HEK293 (cell line): Measurements from ENCODE around the gene TRAPPC10.

ENCODE experiments used
- BCL11B ChIP-seq: fragments of 450-650 bp; formaldehyde crosslinking; IDR thresholded peaks from 2 replicates; pipeline ENCODE4 v1.5.1; 2016; ENCODE audit warnings: low read depth, missing biosample characterization, missing genetic modification characterization
- GLI4 ChIP-seq: fragments of 450-650 bp; formaldehyde crosslinking; IDR thresholded peaks from 2 replicates; pipeline ENCODE4 v1.5.1; 2016; ENCODE audit warnings: missing biosample characterization, missing genetic modification characterization
- HOXA7 ChIP-seq: sonication (generic); formaldehyde crosslinking; IDR thresholded peaks from 2 replicates; pipeline ENCODE4 v1.8.1; 2022; ENCODE audit warnings: missing genetic modification reagents, borderline replicate concordance
- HOXC10 ChIP-seq: sonication (generic); formaldehyde crosslinking; IDR thresholded peaks from 2 replicates; pipeline ENCODE4 v1.8.1; 2023; ENCODE audit warnings: mild to moderate bottlenecking, missing genetic modification reagents
- KLF10 ChIP-seq: fragments of 450-650 bp; IDR thresholded peaks from 2 replicates; pipeline ENCODE4 v1.5.1; 2018; ENCODE audit warnings: missing biosample characterization, mild to moderate bottlenecking, missing genetic modification characterization
- KLF16 ChIP-seq: fragments of 450-650 bp; formaldehyde crosslinking; IDR thresholded peaks from 2 replicates; pipeline ENCODE4 v1.5.1; 2017; ENCODE audit warnings: missing biosample characterization, missing genetic modification characterization
- KLF17 ChIP-seq: fragments of 450-650 bp; formaldehyde crosslinking; IDR thresholded peaks from 2 replicates; pipeline ENCODE4 v1.5.1; 2016; ENCODE audit warnings: missing biosample characterization, missing genetic modification characterization
- OSR2 ChIP-seq: fragments of 450-650 bp; formaldehyde crosslinking; IDR thresholded peaks from 2 replicates; pipeline ENCODE4 v1.5.1; 2016; ENCODE audit warnings: missing biosample characterization, missing genetic modification characterization
- SCRT1 ChIP-seq: fragments of 450-650 bp; formaldehyde crosslinking; IDR thresholded peaks from 2 replicates; pipeline ENCODE4 v1.5.1; 2016; ENCODE audit warnings: missing biosample characterization, missing genetic modification characterization, borderline replicate concordance
- TCF7L2 ChIP-seq: IDR thresholded peaks from 2 replicates; pipeline ENCODE4 v1.6.1; 2011; ENCODE audit warnings: low read depth, mild to moderate bottlenecking, inconsistent platforms, low read length, moderate library complexity, borderline replicate concordance
- ZBTB20 ChIP-seq: fragments of 450-650 bp; formaldehyde crosslinking; IDR thresholded peaks from 2 replicates; pipeline ENCODE4 v1.5.1; 2016; ENCODE audit warnings: missing biosample characterization, missing genetic modification characterization
- ZNF10 ChIP-seq: fragments of 450-650 bp; formaldehyde crosslinking; IDR thresholded peaks from 2 replicates; pipeline ENCODE4 v1.5.1; 2017; ENCODE audit warnings: missing biosample characterization, missing genetic modification characterization
- ZNF132 ChIP-seq: fragments of 450-650 bp; formaldehyde crosslinking; IDR thresholded peaks from 2 replicates; pipeline ENCODE4 v1.5.1; 2017; ENCODE audit warnings: missing biosample characterization, missing genetic modification characterization, borderline replicate concordance
- ZNF174 ChIP-seq: fragments of 450-650 bp; formaldehyde crosslinking; IDR thresholded peaks from 2 replicates; pipeline ENCODE4 v1.5.0; 2017; ENCODE audit warnings: missing biosample characterization, mild to moderate bottlenecking, missing genetic modification characterization
- ZNF175 ChIP-seq: fragments of 450-650 bp; formaldehyde crosslinking; IDR thresholded peaks from 2 replicates; pipeline ENCODE4 v1.5.1; 2016; ENCODE audit warnings: missing biosample characterization, missing genetic modification characterization
- ZNF211 ChIP-seq: fragments of 450-650 bp; formaldehyde crosslinking; IDR thresholded peaks from 2 replicates; pipeline ENCODE4 v1.5.1; 2016; ENCODE audit warnings: low read depth, missing biosample characterization, missing genetic modification characterization
- ZNF302 ChIP-seq: fragments of 450-650 bp; formaldehyde crosslinking; IDR thresholded peaks from 2 replicates; pipeline ENCODE4 v1.5.1; 2016; ENCODE audit warnings: missing biosample characterization, missing genetic modification characterization, low read depth
- ZNF391 ChIP-seq: fragments of 450-650 bp; formaldehyde crosslinking; IDR thresholded peaks from 2 replicates; pipeline ENCODE4 v1.5.1; 2016; ENCODE audit warnings: low read depth, missing biosample characterization, missing genetic modification characterization, borderline replicate concordance
- ZNF473 ChIP-seq: fragments of 450-650 bp; formaldehyde crosslinking; IDR thresholded peaks from 2 replicates; pipeline ENCODE4 v1.5.1; 2017; ENCODE audit warnings: missing biosample characterization, missing genetic modification characterization
- ZNF501 ChIP-seq: fragments of 450-650 bp; formaldehyde crosslinking; IDR thresholded peaks from 2 replicates; pipeline ENCODE4 v1.5.1; 2016; ENCODE audit warnings: missing biosample characterization, missing genetic modification characterization
- ZNF513 ChIP-seq: fragments of 450-650 bp; IDR thresholded peaks from 2 replicates; pipeline ENCODE4 v1.5.1; 2018; ENCODE audit warnings: missing biosample characterization, missing genetic modification characterization
- ZNF530 ChIP-seq: fragments of 450-650 bp; formaldehyde crosslinking; IDR thresholded peaks from 2 replicates; pipeline ENCODE4 v1.5.1; 2016; ENCODE audit warnings: low read depth, missing biosample characterization, missing genetic modification characterization
- ZNF544 ChIP-seq: fragments of 450-650 bp; formaldehyde crosslinking; IDR thresholded peaks from 2 replicates; pipeline ENCODE4 v1.5.0; 2017; ENCODE audit warnings: missing biosample characterization, missing genetic modification characterization
- ZNF548 ChIP-seq: fragments of 450-650 bp; formaldehyde crosslinking; IDR thresholded peaks from 2 replicates; pipeline ENCODE4 v1.5.1; 2016; ENCODE audit warnings: missing biosample characterization, missing genetic modification characterization
- ZNF549 ChIP-seq: fragments of 450-650 bp; IDR thresholded peaks from 2 replicates; pipeline ENCODE4 v1.5.1; 2018; ENCODE audit warnings: missing biosample characterization, missing genetic modification characterization, mild to moderate bottlenecking, inconsistent platforms, moderate library complexity
- ZNF707 ChIP-seq: fragments of 450-650 bp; formaldehyde crosslinking; IDR thresholded peaks from 2 replicates; pipeline ENCODE4 v1.5.1; 2016; ENCODE audit warnings: missing biosample characterization, missing genetic modification characterization
- ZNF777 ChIP-seq: fragments of 450-650 bp; formaldehyde crosslinking; IDR thresholded peaks from 2 replicates; pipeline ENCODE4 v1.5.1; 2017; ENCODE audit warnings: missing biosample characterization, missing genetic modification characterization, borderline replicate concordance
- ZSCAN16 ChIP-seq: fragments of 450-650 bp; formaldehyde crosslinking; IDR thresholded peaks from 2 replicates; pipeline ENCODE4 v1.5.1; 2016; ENCODE audit warnings: missing biosample characterization, missing genetic modification characterization
- ZXDB ChIP-seq: fragments of 450-650 bp; formaldehyde crosslinking; IDR thresholded peaks from 2 replicates; pipeline ENCODE4 v1.5.1; 2016; ENCODE audit warnings: missing biosample characterization, missing genetic modification characterization
- TF ChIP-seq, protein P1 (sequence below): fragments of 450-650 bp; formaldehyde crosslinking; IDR thresholded peaks from 2 replicates; pipeline ENCODE4 v1.5.1; 2016; ENCODE audit warnings: missing biosample characterization, missing genetic modification characterization
- TF ChIP-seq, protein P2 (sequence below): fragments of 450-650 bp; formaldehyde crosslinking; IDR thresholded peaks from 2 replicates; pipeline ENCODE4 v1.5.1; 2016; ENCODE audit warnings: missing biosample characterization, missing genetic modification characterization
- TF ChIP-seq, protein P3 (sequence below): fragments of 450-650 bp; formaldehyde crosslinking; IDR thresholded peaks from 2 replicates; pipeline ENCODE4 v1.5.1; 2016; ENCODE audit warnings: missing biosample characterization, missing genetic modification characterization

TRAPPC10 gene

GRCh38 chr21:43974791-43975468 is 37.2 kb upstream of the TRAPPC10 start (continued):
- TF ChIP-seq ZNF302 (tag by site-specific recombination) (no peak), HOXC10 (CRISPR knock-in tag) (no peak), ZNF530 (tag by site-specific recombination) (no peak), ZNF132 (tag by site-specific recombination) (no peak), ZNF707 (tag by site-specific recombination) (peak; percentile 67), KLF16 (tag by site-specific recombination) (no peak), ZNF549 (tag by site-specific recombination) (no peak), ZSCAN16 (tag by site-specific recombination) (no peak), ZNF544 (tag by site-specific recombination) (peak; percentile 18; the same call in 1 of the 2 replicates), ZNF391 (tag by site-specific recombination) (no peak; the same call in 1 of the 2 replicates), ZNF10 (tag by site-specific recombination) (no peak), ZNF513 (no peak), BCL11B (tag by site-specific recombination) (no peak), TCF7L2 (no peak), ZNF501 (no peak), ZNF174 (tag by site-specific recombination) (no peak), ZBTB20 (no peak), OSR2 (no peak; the same call in 1 of the 2 replicates), ZNF473 (no peak), HOXA7 (CRISPR knock-in tag) (no peak), GLI4 (tag by site-specific recombination) (peak; percentile 44; the same call in 1 of the 2 replicates), ZXDB (tag by site-specific recombination) (no peak), ZNF175 (tag by site-specific recombination) (no peak), ZNF777 (tag by site-specific recombination) (no peak), KLF10 (tag by site-specific recombination) (no peak), ZNF548 (tag by site-specific recombination) (no peak; the same call in 1 of the 2 replicates), KLF17 (tag by site-specific recombination) (no peak), ZNF211 (no peak), SCRT1 (tag by site-specific recombination) (no peak)
- TF ChIP-seq, protein P1, sequence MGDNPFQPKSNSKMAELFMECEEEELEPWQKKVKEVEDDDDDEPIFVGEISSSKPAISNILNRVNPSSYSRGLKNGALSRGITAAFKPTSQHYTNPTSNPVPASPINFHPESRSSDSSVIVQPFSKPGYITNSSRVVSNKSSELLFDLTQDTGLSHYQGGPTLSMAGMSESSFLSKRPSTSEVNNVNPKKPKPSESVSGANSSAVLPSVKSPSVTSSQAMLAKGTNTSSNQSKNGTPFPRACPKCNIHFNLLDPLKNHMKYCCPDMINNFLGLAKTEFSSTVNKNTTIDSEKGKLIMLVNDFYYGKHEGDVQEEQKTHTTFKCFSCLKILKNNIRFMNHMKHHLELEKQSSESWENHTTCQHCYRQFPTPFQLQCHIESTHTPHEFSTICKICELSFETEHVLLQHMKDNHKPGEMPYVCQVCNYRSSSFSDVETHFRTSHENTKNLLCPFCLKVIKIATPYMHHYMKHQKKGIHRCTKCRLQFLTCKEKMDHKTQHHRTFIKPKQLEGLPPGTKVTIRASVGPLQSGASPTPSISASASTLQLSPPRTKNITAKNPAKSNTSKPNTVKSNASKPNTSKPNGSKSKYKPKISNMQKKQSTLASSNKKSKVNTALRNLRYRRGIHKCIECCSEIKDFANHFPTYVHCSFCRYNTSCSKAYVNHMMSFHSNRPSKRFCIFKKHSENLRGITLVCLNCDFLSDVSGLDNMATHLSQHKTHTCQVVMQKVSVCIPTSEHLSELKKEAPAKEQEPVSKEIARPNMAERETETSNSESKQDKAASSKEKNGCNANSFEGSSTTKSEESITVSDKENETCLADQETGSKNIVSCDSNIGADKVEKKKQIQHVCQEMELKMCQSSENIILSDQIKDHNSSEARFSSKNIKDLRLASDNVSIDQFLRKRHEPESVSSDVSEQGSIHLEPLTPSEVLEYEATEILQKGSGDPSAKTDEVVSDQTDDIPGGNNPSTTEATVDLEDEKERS (tag by site-specific recombination) = no peak
- TF ChIP-seq, protein P2, sequence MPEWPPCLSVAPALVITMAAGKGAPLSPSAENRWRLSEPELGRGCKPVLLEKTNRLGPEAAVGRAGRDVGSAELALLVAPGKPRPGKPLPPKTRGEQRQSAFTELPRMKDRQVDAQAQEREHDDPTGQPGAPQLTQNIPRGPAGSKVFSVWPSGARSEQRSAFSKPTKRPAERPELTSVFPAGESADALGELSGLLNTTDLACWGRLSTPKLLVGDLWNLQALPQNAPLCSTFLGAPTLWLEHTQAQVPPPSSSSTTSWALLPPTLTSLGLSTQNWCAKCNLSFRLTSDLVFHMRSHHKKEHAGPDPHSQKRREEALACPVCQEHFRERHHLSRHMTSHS (tag by site-specific recombination) = no peak
- TF ChIP-seq, protein P3, sequence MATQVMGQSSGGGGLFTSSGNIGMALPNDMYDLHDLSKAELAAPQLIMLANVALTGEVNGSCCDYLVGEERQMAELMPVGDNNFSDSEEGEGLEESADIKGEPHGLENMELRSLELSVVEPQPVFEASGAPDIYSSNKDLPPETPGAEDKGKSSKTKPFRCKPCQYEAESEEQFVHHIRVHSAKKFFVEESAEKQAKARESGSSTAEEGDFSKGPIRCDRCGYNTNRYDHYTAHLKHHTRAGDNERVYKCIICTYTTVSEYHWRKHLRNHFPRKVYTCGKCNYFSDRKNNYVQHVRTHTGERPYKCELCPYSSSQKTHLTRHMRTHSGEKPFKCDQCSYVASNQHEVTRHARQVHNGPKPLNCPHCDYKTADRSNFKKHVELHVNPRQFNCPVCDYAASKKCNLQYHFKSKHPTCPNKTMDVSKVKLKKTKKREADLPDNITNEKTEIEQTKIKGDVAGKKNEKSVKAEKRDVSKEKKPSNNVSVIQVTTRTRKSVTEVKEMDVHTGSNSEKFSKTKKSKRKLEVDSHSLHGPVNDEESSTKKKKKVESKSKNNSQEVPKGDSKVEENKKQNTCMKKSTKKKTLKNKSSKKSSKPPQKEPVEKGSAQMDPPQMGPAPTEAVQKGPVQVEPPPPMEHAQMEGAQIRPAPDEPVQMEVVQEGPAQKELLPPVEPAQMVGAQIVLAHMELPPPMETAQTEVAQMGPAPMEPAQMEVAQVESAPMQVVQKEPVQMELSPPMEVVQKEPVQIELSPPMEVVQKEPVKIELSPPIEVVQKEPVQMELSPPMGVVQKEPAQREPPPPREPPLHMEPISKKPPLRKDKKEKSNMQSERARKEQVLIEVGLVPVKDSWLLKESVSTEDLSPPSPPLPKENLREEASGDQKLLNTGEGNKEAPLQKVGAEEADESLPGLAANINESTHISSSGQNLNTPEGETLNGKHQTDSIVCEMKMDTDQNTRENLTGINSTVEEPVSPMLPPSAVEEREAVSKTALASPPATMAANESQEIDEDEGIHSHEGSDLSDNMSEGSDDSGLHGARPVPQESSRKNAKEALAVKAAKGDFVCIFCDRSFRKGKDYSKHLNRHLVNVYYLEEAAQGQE (tag by site-specific recombination) = no peak
